Gastrocnemius medialis (tissue), 4 donors: Measurements from ENCODE around the gene VMP1. TPM values are rescaled to one million over a fixed set of nuclear protein-coding genes. Genes with fewer than 3 reads are reported as not detected.
"Not testable (repeated sequence)": the region's sequence is repeated elsewhere in the genome, so short reads cannot be mapped to it uniquely, and the experiment has no call there.

ENCODE experiments used
- ATAC-seq, 2 donors: fragments of 150-250 bp; one replicate each; pipeline ENCODE4 v1.9.1; 2016
- DNase-seq, 2 donors: peaks; one replicate each; pipeline ENCODE4 v3.0.0-alpha.2; 2019
- H3K27ac ChIP-seq, 4 donors: fragments of 200-600 bp; sonication (generic); 1 replicate in 1 of 4; 2 replicates in 3 of 4; pipeline ENCODE4 v1.5.1; 2016 to 2018; ENCODE audit warnings: mild to moderate bottlenecking in 2 of 4, moderate library complexity in 1 of 4
- H3K27me3 ChIP-seq, 3 donors: fragments of 200-600 bp; sonication (generic) in 2 of 3; 1 replicate in 1 of 3; 2 replicates in 2 of 3; pipeline versions ENCODE4 v1.5.1 to v1.6.0; 2016 to 2019; ENCODE audit warnings: mild to moderate bottlenecking in 1 of 3, moderate library complexity in 1 of 3
- H3K36me3 ChIP-seq, 2 donors: fragments of 200-600 bp; sonication (generic) in 1 of 2; one replicate each; pipeline ENCODE4 v1.5.1; 2017 to 2018
- H3K4me1 ChIP-seq, 2 donors: fragments of 200-600 bp; sonication (generic) in 1 of 2; one replicate each; pipeline ENCODE4 v1.5.1; 2016 to 2017; ENCODE audit warnings: mild to moderate bottlenecking in 2 of 2
- H3K4me3 ChIP-seq, 4 donors: fragments of 200-600 bp; sonication (generic) in 3 of 4; 1 replicate in 1 of 4; 2 replicates in 3 of 4; pipeline ENCODE4 v1.5.1; 2016 to 2019; ENCODE audit warnings: mild to moderate bottlenecking in 2 of 4
- H3K9me3 ChIP-seq, 3 donors: fragments of 200-600 bp; sonication (generic) in 2 of 3; 1 replicate in 1 of 3; 2 replicates in 2 of 3; pipeline ENCODE4 v1.5.1; 2016 to 2019
- CTCF ChIP-seq, 5 experiments: fragments of 450-650 bp in 3 of 5; fragments of 200-600 bp in 2 of 5; sonication (generic) in 2 of 5; IDR thresholded peaks in 4 of 5; conservative IDR thresholded peaks in 1 of 5; 1 replicate in 4 of 5; 2 replicates in 1 of 5; pipeline ENCODE4 v1.5.1; 2016 to 2019; ENCODE audit warnings: antibody characterized with exemption in 5 of 5, mild to moderate bottlenecking in 3 of 5, moderate library complexity in 3 of 5
- POLR2A ChIP-seq, 2 donors: fragments of 450-650 bp; IDR thresholded peaks; one replicate each; pipeline ENCODE4 v1.6.1; 2017; ENCODE audit warnings: antibody characterized with exemption in 2 of 2, mild to moderate bottlenecking in 2 of 2, moderate library complexity in 2 of 2
- in situ Hi-C, 4 donors: fragments of 200-750 bp; cut with MboI; loops; one replicate each; pipeline versions ENCODE4 v1.15.0 to v1.8.0; 2017; ENCODE audit warnings: low sequenced_read_pairs in 4 of 4
- intact Hi-C: fragments of 100-400 bp; cut with DNase I; formaldehyde crosslinking; loops from one replicate; pipeline ENCODE4 v1.15.1; 2023; ENCODE audit warnings: low total_unique reads
- total RNA-seq, 4 donors: library from RNA; depleted of rRNA; stranded (reverse); fragments of >200 nt; gene quantifications; one replicate each; pipeline versions ENCODE4 v1.1.0 to v1.2.3, GENCODE V29; 2016

Gene VMP1
- total RNA-seq, 4 donors from 2014 or later = 39.2 to 55.0 (median 48.4) TPM

GRCh38 chr17:59863616-59864015 lies 156.2 kb downstream of the VMP1 start:
- intact Hi-C loops (no loop called here), in situ Hi-C loops (no loop called here)

GRCh38 chr17:59869941-59870218 lies 162.4 kb downstream of the VMP1 start:
- DNase-seq (no peak), ATAC-seq (no peak)
- TF ChIP-seq CTCF (IDR thresholded peaks at IDR 0.05 in 4 of 5, conservative IDR thresholded peaks at IDR 0.05 in 1 of 5) (no peak), POLR2A (IDR thresholded peaks at IDR 0.05) (no peak)
- H3K4me3 ChIP-seq = no peak overlapping the region
- in situ Hi-C loops (no loop called here), intact Hi-C loops (no loop called here)
- H3K4me1 ChIP-seq = no peaks in the 10 kb centered on the region
- H3K27me3 ChIP-seq = no peaks in the 10 kb centered on the region
- peak overlapping the region in 2 of 4 donors; percentile 10 to 25 for H3K27ac ChIP-seq
- peaks cover 0 to 9% of the 10 kb centered on the region in 2 donors for H3K36me3 ChIP-seq
- no peaks in the 10 kb centered on the region for H3K9me3 ChIP-seq

More at GRCh38 chr17:59863616-59864015, 156.2 kb downstream of the VMP1 start:
- Histone ChIP-seq H3K4me1 (no peaks in the 10 kb centered on the region), H3K9me3 (no peaks in the 10 kb centered on the region), H3K36me3 (peaks cover 0 to 27% of the 10 kb centered on the region in 2 donors), H3K27ac (no peak overlapping the region), H3K27me3 (no peaks in the 10 kb centered on the region), H3K4me3 (no peak overlapping the region)
- DNase-seq = no peak
- no peak for ATAC-seq
- TF ChIP-seq POLR2A (IDR thresholded peaks at IDR 0.05) (no peak), CTCF (IDR thresholded peaks at IDR 0.05 in 4 of 5, conservative IDR thresholded peaks at IDR 0.05 in 1 of 5) (no peak)

- TF ChIP-seq CTCF (IDR thresholded peaks at IDR 0.05 in 4 of 5, conservative IDR thresholded peaks at IDR 0.05 in 1 of 5) (no peak), POLR2A (IDR thresholded peaks at IDR 0.05) (no peak)
- Histone ChIP-seq H3K4me1 (no peaks in the 10 kb centered on the region), H3K27me3 (no peaks in the 10 kb centered on the region), H3K9me3 (no peaks in the 10 kb centered on the region), H3K4me3 (no peak overlapping the region), H3K27ac (no peak overlapping the region), H3K36me3 (peaks cover 0 to 13% of the 10 kb centered on the region in 2 donors)
- DNase-seq (no peak), ATAC-seq (no peak)
- in situ Hi-C loops = no loop called here
- intact Hi-C loops = no loop called here
Observed at GRCh38 chr17:59870482-59870881, 163.0 kb downstream of the VMP1 start.

- intact Hi-C loops (no loop called here), in situ Hi-C loops (no loop called here)
- Histone ChIP-seq H3K36me3 (peaks cover 0 to 31% of the 10 kb centered on the region in 2 donors), H3K4me3 (no peak overlapping the region), H3K9me3 (no peaks in the 10 kb centered on the region), H3K27me3 (no peaks in the 10 kb centered on the region), H3K27ac (no peak overlapping the region), H3K4me1 (no peaks in the 10 kb centered on the region)
- ATAC-seq (no peak), DNase-seq (no peak)
- no peak for TF ChIP-seq CTCF (IDR thresholded peaks at IDR 0.05 in 4 of 5, conservative IDR thresholded peaks at IDR 0.05 in 1 of 5)
- TF ChIP-seq POLR2A (IDR thresholded peaks at IDR 0.05) = no peak
Observed at GRCh38 chr17:59872351-59872750, 164.9 kb downstream of the VMP1 start.

GRCh38 chr17:59873414-59873813 lies 166.0 kb downstream of the VMP1 start:
- H3K36me3 ChIP-seq = peaks cover 0 to 41% of the 10 kb centered on the region in 2 donors
- H3K4me3 ChIP-seq, H3K9me3 ChIP-seq, in situ Hi-C loops, intact Hi-C loops, ATAC-seq, DNase-seq, H3K4me1 ChIP-seq, H3K27ac ChIP-seq, H3K27me3 ChIP-seq: not testable (repeated sequence)
